CD4-positive, alpha-beta memory T cell (primary cell): ENCODE measurements around the gene CLDN24. TPM values are rescaled to one million over a fixed set of nuclear protein-coding genes. Genes with fewer than 3 reads are reported as not detected.

Experiments
- CTCF ChIA-PET: fragments of 350-600 bp; sonication (Branson Sonifier 250); formaldehyde crosslinking; loops from one replicate; lab custom pipeline; 2021; ENCODE audit warnings: inconsistent platforms; ENCODE audit not compliant: partially characterized antibody; lab: Charles Lee
- POLR2A ChIA-PET: fragments of 350-600 bp; sonication (Branson Sonifier 250); formaldehyde crosslinking; loops from one replicate; lab custom pipeline; 2021; ENCODE audit not compliant: partially characterized antibody; lab: Charles Lee
- DNase-seq, 5 donors: peaks; one replicate each; pipeline versions ENCODE4 v3.0.0 to v3.0.0-alpha.2; 2020 to 2022; ENCODE audit warnings: mixed read lengths in 1 of 5
- H3K27ac ChIP-seq: one replicate; pipeline ENCODE4 v1.7.0; 2013; ENCODE audit warnings: low read depth, low read length
- H3K27me3 ChIP-seq: 2 replicates; pipeline ENCODE4 v1.7.0; 2013; ENCODE audit warnings: mild to moderate bottlenecking, low read length, moderate library complexity; ENCODE audit not compliant: insufficient read depth
- H3K36me3 ChIP-seq: 2 replicates; pipeline ENCODE4 v1.7.0; 2013; ENCODE audit warnings: mild to moderate bottlenecking, low read length, moderate library complexity; ENCODE audit not compliant: insufficient read depth
- H3K4me1 ChIP-seq: 2 replicates; pipeline ENCODE4 v1.7.0; 2013; ENCODE audit warnings: mild to moderate bottlenecking, low read length, moderate library complexity; ENCODE audit not compliant: insufficient read depth
- H3K4me3 ChIP-seq, 2 donors: one replicate each; pipeline ENCODE4 v1.7.0; 2013; ENCODE audit warnings: low read length in 2 of 2, mild to moderate bottlenecking in 1 of 2
- H3K9me3 ChIP-seq, 2 donors: one replicate each; pipeline ENCODE4 v1.7.0; 2013; ENCODE audit warnings: low read length in 2 of 2, control low read depth in 1 of 2; ENCODE audit not compliant: control insufficient read depth in 1 of 2
- H3K27ac Mint-ChIP-seq, 7 donors: one replicate each; pipeline ENCODE4 v1.8.0; 2020 to 2021; ENCODE audit warnings: mixed read lengths in 7 of 7, mild to moderate bottlenecking in 6 of 7, inconsistent platforms in 3 of 7, moderate library complexity in 3 of 7
- H3K27me3 Mint-ChIP-seq, 2 donors: one replicate each; pipeline ENCODE4 v1.8.0; 2020 to 2021; ENCODE audit warnings: mixed read lengths in 2 of 2
- H3K36me3 Mint-ChIP-seq, 2 donors: one replicate each; pipeline ENCODE4 v1.8.0; 2020 to 2021; ENCODE audit warnings: mixed read lengths in 2 of 2, inconsistent platforms in 1 of 2, mild to moderate bottlenecking in 1 of 2
- H3K4me1 Mint-ChIP-seq, 4 donors: one replicate each; pipeline ENCODE4 v1.8.0; 2020 to 2021; ENCODE audit warnings: mixed read lengths in 4 of 4, mild to moderate bottlenecking in 1 of 4
- H3K4me3 Mint-ChIP-seq, 8 donors: one replicate each; pipeline ENCODE4 v1.8.0; 2020 to 2021; ENCODE audit warnings: mixed read lengths in 8 of 8, mild to moderate bottlenecking in 7 of 8, moderate library complexity in 6 of 8, inconsistent platforms in 3 of 8
- H3K9me3 Mint-ChIP-seq, 8 donors: one replicate each; pipeline ENCODE4 v1.8.0; 2020 to 2021; ENCODE audit warnings: mixed read lengths in 8 of 8, mild to moderate bottlenecking in 5 of 8, inconsistent platforms in 3 of 8, moderate library complexity in 1 of 8
- intact Hi-C: fragments of 100-400 bp; cut with micrococcal nuclease; formaldehyde crosslinking; loops from one replicate; pipeline ENCODE4 v1.15.1; 2023
- polyA plus RNA-seq, 2 donors: library from polyadenylated mRNA; unstranded; fragments of 300-500 nt; fragmentation: Illumina TruSeq; gene quantifications; one replicate each; pipeline ENCODE4 v1.2.3, GENCODE V29; 2021
- total RNA-seq, 2 experiments: library from RNA; stranded (reverse); gene quantifications; one replicate each; pipeline ENCODE4 v1.2.3, GENCODE V29; 2021

Gene CLDN24
- total and polyA plus RNA-seq, 4 experiments from 2014 or later: not detected

DNA sequence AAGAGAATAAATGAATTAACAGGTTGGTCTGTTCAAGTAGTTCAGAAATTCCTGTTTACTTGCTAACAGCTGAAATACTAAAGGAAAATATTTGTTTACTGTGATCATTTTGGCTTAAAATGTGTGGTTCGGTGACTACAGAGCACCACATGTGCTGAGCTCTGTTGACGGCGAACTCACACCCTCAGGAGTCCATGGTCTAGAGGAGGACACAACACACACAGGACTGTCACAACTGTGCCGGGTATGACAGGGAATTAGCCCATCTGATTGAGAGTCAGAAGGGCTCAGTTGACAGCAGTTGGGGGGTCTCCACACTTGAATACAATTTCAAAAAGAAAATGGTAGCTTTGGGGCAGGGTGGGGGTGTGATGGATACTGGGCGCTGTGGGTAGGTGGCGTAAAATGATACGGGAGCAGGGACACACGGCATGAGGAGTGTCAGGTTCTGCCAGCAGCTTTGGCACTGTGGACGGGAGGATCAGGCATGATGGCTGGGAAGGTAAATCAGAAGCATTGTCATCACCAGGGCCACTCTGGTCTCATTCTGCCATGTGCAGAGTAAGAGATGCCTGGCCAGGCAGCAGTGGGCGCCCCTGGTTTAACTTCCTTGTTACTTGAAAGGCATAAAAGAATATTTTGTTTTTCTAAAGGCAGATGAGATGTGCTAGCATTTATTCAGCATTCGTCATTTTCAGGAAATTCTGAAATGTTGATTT is 35.5 kb downstream of the CLDN24 start:
- intact Hi-C loops: no loop called here
- no peaks in the 10 kb centered on the region for H3K27me3 ChIP-seq
- no peak overlapping the region for H3K27ac ChIP-seq
- H3K36me3 ChIP-seq: no peaks in the 10 kb centered on the region
- H3K9me3 ChIP-seq: no peaks in the 10 kb centered on the region
- H3K4me1 ChIP-seq: no peaks in the 10 kb centered on the region
- CTCF ChIA-PET: interaction anchor here (1.3 kb wide), 1 partner anchor 213 kb away, joined by 3 read pairs; no protein-coding TSS in a partner anchor
- peaks cover 17 to 19% of the 10 kb centered on the region in 2 donors for H3K36me3 Mint-ChIP-seq
- H3K4me3 ChIP-seq: no peak overlapping the region
- peak overlapping the region in 1 of 7 donors; percentile 70 for H3K27ac Mint-ChIP-seq
- DNase-seq: no peak
- H3K27me3 Mint-ChIP-seq: no peaks in the 10 kb centered on the region
- H3K9me3 Mint-ChIP-seq: no peaks in the 10 kb centered on the region
- no peaks in the 10 kb centered on the region for H3K4me1 Mint-ChIP-seq
- H3K4me3 Mint-ChIP-seq: no peak overlapping the region
- POLR2A ChIA-PET: no interaction called here

GRCh38 chr4:183285886-183286285 is 36.3 kb downstream of the CLDN24 start:
- no peaks in the 10 kb centered on the region for H3K27me3 ChIP-seq
- intact Hi-C loops: no loop called here
- Mint-ChIP-seq H3K27me3 (no peaks in the 10 kb centered on the region), H3K4me3 (no peak overlapping the region), H3K36me3 (peaks cover 15 to 16% of the 10 kb centered on the region in 2 donors), H3K9me3 (no peaks in the 10 kb centered on the region), H3K4me1 (no peaks in the 10 kb centered on the region), H3K27ac (no peak overlapping the region)
- H3K36me3 ChIP-seq: no peaks in the 10 kb centered on the region
- H3K27ac ChIP-seq: no peak overlapping the region
- no peaks in the 10 kb centered on the region for H3K9me3 ChIP-seq
- H3K4me3 ChIP-seq: no peak overlapping the region
- POLR2A ChIA-PET: no interaction called here
- CTCF ChIA-PET: interaction anchor here (1.3 kb wide), 1 partner anchor 212 kb away, joined by 3 read pairs; no protein-coding TSS in a partner anchor
- no peaks in the 10 kb centered on the region for H3K4me1 ChIP-seq
- no peak for DNase-seq

GRCh38 chr4:183284965-183285364 is 37.3 kb downstream of the CLDN24 start:
- ChIA-PET CTCF (no interaction called here), POLR2A (interaction anchor here (0.8 kb wide), 1 partner anchor 28 kb away, joined by 3 read pairs; no protein-coding TSS in a partner anchor)
- no peaks in the 10 kb centered on the region for H3K27me3 ChIP-seq
- H3K4me1 Mint-ChIP-seq: no peaks in the 10 kb centered on the region
- peaks cover 16 to 21% of the 10 kb centered on the region in 2 donors for H3K36me3 Mint-ChIP-seq
- H3K27ac Mint-ChIP-seq: no peak overlapping the region
- H3K4me3 ChIP-seq: no peak overlapping the region
- no peak overlapping the region for H3K27ac ChIP-seq
- H3K4me1 ChIP-seq: no peaks in the 10 kb centered on the region
- H3K36me3 ChIP-seq: no peaks in the 10 kb centered on the region
- H3K9me3 Mint-ChIP-seq: no peaks in the 10 kb centered on the region
- no peaks in the 10 kb centered on the region for H3K9me3 ChIP-seq
- DNase-seq: no peak
- no peak overlapping the region for H3K4me3 Mint-ChIP-seq
- H3K27me3 Mint-ChIP-seq: no peaks in the 10 kb centered on the region
- intact Hi-C loops: no loop called here

DNA sequence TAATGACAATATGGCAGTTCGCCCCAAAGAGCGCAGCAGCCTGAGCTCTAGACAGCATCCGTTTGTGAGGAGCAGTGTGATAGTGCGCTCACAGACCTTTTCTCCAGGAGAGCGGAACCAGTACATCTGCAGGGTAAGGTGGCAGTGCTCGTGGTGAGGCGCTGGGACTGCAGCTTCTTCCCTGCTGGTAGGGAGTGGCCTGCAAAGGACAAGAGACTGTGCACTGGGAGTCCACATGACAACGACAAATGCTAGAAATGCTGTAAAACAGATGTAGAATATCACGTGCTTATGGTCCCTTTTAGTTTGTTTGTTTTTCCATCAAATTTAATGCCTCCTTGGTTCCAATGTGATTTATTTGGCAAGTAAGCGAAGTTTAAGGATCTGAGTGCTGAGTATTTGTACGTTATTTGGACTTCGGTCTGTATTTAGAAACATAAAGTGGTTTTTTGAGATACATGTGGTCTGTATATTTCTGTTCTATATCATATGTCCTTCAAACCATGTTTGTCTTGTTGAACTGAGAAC is 37.9 kb downstream of the CLDN24 start:
- Histone ChIP-seq H3K4me3 (no peak overlapping the region), H3K36me3 (no peaks in the 10 kb centered on the region), H3K9me3 (no peaks in the 10 kb centered on the region), H3K27me3 (no peaks in the 10 kb centered on the region), H3K4me1 (no peaks in the 10 kb centered on the region), H3K27ac (no peak overlapping the region)
- no peaks in the 10 kb centered on the region for H3K9me3 Mint-ChIP-seq
- ChIA-PET POLR2A (no interaction called here), CTCF (no interaction called here)
- H3K4me3 Mint-ChIP-seq: no peak overlapping the region
- no peaks in the 10 kb centered on the region for H3K27me3 Mint-ChIP-seq
- DNase-seq: no peak
- H3K36me3 Mint-ChIP-seq: peaks cover 16 to 26% of the 10 kb centered on the region in 2 donors
- intact Hi-C loops: no loop called here
- H3K4me1 Mint-ChIP-seq: no peaks in the 10 kb centered on the region
- H3K27ac Mint-ChIP-seq: no peak overlapping the region

DNA sequence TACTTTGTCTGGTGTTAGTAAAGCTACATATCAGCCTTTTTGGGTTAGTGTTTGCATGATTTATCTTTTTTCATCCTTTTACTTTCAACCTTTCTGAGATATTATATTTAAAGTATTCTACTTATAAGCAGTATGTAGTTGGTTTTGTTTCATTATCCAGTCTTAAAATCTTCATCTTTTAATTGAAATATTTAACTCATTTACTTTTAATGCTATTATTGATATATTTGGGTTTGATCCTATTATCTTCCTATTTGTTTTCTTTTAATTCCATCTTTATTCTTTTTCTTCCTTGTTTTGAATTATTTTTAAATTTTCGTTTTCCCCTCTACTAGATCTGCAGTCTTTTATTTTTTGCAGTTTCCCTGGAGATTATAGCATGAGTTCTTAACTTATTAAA is 46.1 kb downstream of the CLDN24 start:
- ChIA-PET POLR2A (no interaction called here), CTCF (no interaction called here)
- Histone ChIP-seq H3K36me3 (no peaks in the 10 kb centered on the region), H3K9me3 (no peaks in the 10 kb centered on the region), H3K4me1 (no peaks in the 10 kb centered on the region), H3K27ac (no peak overlapping the region), H3K27me3 (no peaks in the 10 kb centered on the region), H3K4me3 (no peak overlapping the region)
- Mint-ChIP-seq H3K27ac (no peak overlapping the region), H3K4me3 (no peak overlapping the region), H3K27me3 (no peaks in the 10 kb centered on the region), H3K4me1 (no peaks in the 10 kb centered on the region), H3K9me3 (peaks cover 0 to 29% (median 22%) of the 10 kb centered on the region in 8 donors), H3K36me3 (peaks cover 22 to 37% of the 10 kb centered on the region in 2 donors)
- intact Hi-C loops: no loop called here
- no peak for DNase-seq

GRCh38 chr4:183272384-183272783 is 49.8 kb downstream of the CLDN24 start:
- no peaks in the 10 kb centered on the region for H3K27me3 ChIP-seq
- no peaks in the 10 kb centered on the region for H3K9me3 ChIP-seq
- H3K4me3 Mint-ChIP-seq: no peak overlapping the region
- peaks cover 23 to 27% of the 10 kb centered on the region in 2 donors for H3K36me3 Mint-ChIP-seq
- intact Hi-C loops: no loop called here
- no peaks in the 10 kb centered on the region for H3K36me3 ChIP-seq
- H3K9me3 Mint-ChIP-seq: peaks cover 0 to 29% (median 22%) of the 10 kb centered on the region in 8 donors
- no peaks in the 10 kb centered on the region for H3K4me1 Mint-ChIP-seq
- POLR2A ChIA-PET: no interaction called here
- no peaks in the 10 kb centered on the region for H3K27me3 Mint-ChIP-seq
- CTCF ChIA-PET: interaction anchor here (3.4 kb wide), 1 partner anchor 10 kb away, joined by 19 read pairs; no protein-coding TSS in a partner anchor
- H3K27ac Mint-ChIP-seq: no peak overlapping the region
- no peak for DNase-seq
- H3K27ac ChIP-seq: no peak overlapping the region
- no peaks in the 10 kb centered on the region for H3K4me1 ChIP-seq
- H3K4me3 ChIP-seq: no peak overlapping the region
